GM18951 (cell line): ENCODE data around the gene PRKAR2B.

Experiments used
- POLR2A ChIP-seq: IDR thresholded peaks from 4 replicates; pipeline ENCODE4 v1.6.1; 2011; ENCODE audit warnings: mild to moderate bottlenecking; ENCODE audit not compliant: insufficient read length, insufficient read depth; ENCODE audit errors: extremely low read depth
- in situ Hi-C: fragments of 300-500 bp; cut with MboI; formaldehyde crosslinking; loops from one replicate; pipeline ENCODE4 v1.12.0; 2022; ENCODE audit warnings: low sequenced_read_pairs, mixed read lengths, inconsistent platforms; ENCODE audit not compliant: unreplicated experiment

PRKAR2B gene

GRCh38 chr7:107064255-107064654 is 19.8 kb downstream of the PRKAR2B start:
- TF ChIP-seq POLR2A, result no peak
- in situ Hi-C loops, result no loop called here

DNA sequence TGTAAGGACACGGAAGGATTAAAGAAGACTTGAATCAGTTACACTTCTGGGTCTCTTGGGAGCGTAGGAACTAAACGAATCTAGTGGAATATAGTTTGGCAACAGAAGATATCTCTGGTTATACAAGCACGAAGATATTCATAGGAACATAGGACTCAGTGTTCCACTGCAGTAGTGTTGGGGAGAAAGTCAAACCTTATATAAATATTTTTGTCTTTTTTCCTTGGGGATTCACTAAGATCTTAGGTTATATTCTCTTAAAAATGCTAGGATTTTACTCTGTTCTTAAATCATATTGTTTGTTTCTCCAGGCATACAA is 21.4 kb downstream of the PRKAR2B start:
- no peak for TF ChIP-seq POLR2A
- in situ Hi-C loops, result no loop called here

DNA sequence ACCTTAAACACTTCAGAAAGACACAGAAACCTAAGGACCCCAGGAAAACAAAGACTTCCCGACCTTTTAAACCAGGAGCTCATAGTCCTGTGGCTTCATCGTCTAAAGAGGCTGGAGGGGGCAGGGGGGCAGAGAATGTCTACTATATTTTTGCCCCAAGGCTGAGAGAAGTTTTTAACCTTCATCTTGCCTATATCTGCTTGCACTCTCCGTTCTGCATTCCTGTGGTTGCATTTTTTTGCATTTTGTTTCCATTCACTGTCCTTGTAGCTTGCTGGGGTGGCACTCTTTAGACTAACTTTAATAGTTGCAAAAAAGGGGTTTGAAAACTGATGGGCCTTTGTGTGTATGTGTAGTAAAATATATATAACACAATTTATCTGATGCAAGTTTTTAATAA is 23.7 kb downstream of the PRKAR2B start:
- in situ Hi-C loops, result no loop called here

DNA sequence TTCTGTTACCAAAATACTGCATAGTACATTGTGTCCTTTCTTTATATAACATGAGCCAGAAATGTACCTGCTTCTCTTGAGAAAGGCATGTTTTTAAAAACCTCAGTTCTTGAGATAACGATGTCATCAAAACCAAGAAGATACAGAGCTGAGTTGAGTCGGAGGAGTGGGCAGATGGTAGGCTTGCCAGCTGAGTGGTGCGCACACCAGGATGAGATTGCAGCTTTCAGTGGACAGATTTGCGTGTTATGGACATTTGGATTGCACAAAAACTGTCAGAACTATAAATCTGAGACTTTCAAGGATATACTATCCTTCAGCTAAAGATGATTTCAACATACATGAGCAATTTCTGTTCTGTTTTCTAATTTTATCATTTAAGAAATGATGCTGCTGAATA is 25.0 kb downstream of the PRKAR2B start:
- in situ Hi-C loops, result no loop called here
- TF ChIP-seq POLR2A, result no peak

More for the DNA sequence above, 23.7 kb downstream of the PRKAR2B start:
- no peak for TF ChIP-seq POLR2A

- in situ Hi-C loops, result no loop called here
- no peak for TF ChIP-seq POLR2A
Observed at GRCh38 chr7:107070710-107071109, 26.2 kb downstream of the PRKAR2B start.

GRCh38 chr7:107071129-107071528 is 26.6 kb downstream of the PRKAR2B start:
- in situ Hi-C loops, result no loop called here
- no peak for TF ChIP-seq POLR2A

GRCh38 chr7:107072133-107072532 is 27.6 kb downstream of the PRKAR2B start:
- TF ChIP-seq POLR2A, result no peak
- in situ Hi-C loops, result no loop called here

GRCh38 chr7:107075863-107076574 is 31.5 kb downstream of the PRKAR2B start:
- in situ Hi-C loops, result no loop called here
- TF ChIP-seq POLR2A, result no peak

GRCh38 chr7:107076781-107077698 is 32.5 kb downstream of the PRKAR2B start:
- no peak for TF ChIP-seq POLR2A
- in situ Hi-C loops, result no loop called here

DNA sequence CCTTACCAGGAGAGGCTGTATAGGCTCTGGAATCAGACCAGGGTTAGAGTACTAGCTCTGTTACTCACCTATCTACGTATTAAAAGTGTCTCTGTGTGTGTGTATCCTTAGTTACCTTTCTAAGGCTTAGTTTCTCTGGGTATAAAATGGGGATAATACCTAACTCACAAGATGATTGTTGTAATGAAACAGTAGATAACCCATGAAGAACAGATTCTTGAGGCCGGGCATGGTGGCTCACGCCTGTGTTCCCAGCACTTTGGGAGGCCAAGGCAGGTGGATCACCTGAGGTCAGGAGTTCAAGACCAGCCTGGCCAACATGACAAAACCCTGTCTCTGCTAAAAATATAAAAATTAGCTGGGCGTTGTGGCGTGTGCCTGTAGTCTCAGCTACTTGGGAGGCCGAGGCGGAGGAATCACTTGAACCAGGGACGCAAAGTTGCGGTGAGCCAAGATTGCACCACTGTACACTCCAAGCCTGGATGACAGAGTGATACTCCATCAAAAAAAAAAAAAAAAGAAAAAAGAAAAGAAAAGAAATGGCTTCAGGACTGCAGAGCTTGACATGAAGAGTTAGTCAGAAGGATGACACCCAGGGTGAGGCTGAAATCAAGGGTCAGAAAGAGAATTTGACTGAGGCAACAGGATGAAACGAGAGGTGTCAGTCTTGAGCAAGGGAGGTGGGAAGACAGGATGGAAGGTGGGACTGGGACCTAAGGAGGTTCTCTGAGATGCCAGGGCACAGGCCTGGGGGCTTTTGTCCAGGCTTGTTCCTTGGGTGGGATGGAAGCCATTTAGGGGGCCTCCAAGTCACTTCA is 33.4 kb downstream of the PRKAR2B start:
- no peak for TF ChIP-seq POLR2A
- in situ Hi-C loops, result no loop called here

DNA sequence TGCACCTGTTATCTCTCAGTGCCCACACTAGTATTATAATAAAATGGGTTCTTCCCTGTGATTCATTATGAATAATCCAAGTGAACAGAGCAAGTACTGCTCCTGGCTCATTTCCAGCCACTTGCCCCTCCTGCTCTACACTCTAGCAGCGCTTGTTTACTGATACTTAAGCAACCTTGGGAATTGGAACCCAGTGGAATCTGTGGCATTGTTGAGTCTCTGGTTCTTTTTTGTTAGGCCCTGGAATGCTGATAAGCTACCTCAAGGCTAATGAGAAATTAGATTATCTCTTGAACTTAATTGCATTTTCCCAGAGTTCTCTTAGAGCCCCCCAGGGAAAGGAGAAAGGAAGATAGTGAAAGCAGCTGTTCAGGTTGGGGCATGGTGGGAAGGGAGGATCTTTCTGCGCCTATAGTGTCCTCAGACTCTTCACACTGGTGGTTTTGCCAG is 34.0 kb downstream of the PRKAR2B start:
- in situ Hi-C loops, result no loop called here
- no peak for TF ChIP-seq POLR2A

- in situ Hi-C loops, result no loop called here
- no peak for TF ChIP-seq POLR2A
Observed at GRCh38 chr7:107079212-107079940, 34.9 kb downstream of the PRKAR2B start.
